Measurements from ENCODE around the gene SMG5. TPM values are rescaled to one million over a fixed set of nuclear protein-coding genes. Genes with fewer than 3 reads are reported as not detected.
A peak's percentile ranks its signal among the peaks of the same experiment; 100 is the strongest.
"Not testable (repeated sequence)": the region's sequence is repeated elsewhere in the genome, so short reads cannot be mapped to it uniquely, and the experiment has no call there.

The SMG5 gene
- total RNA-seq, 1 donor, result 38.8 TPM

DNA sequence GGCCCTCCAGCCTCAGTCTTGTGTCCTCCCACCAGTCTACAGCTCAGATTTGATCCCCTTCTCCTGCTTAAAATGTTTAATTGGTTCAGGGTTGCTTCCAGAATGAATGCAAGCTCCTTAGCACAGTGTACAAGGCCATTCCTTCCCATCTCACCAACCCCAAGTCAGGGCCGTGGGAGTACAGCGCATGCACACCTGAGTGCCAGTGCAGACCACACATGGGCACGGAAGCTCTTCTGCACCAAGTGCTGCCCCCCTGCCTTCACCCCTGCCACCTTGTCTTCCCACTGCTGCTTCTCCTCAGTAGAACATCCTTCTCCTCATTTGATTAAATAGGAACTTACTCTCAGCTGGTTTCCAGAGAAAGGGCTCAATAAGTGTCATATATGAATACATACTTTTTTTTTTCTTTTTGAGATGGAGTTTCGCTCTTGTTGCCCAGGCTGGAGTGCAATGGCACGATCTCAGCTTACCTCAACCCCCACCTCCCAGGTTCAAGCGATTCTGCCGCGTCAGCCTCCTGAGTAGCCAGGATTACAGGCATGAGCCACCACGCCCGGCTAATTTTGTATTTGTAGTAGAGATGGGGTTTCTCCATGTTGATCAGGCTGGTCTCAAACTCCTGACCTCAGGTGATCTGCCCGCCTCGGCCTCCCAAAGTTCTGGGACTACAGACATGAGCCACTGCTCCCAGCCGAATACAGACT lies 60.5 kb downstream of the SMG5 start:
- no peaks in the 10 kb centered on the region for H3K27me3 ChIP-seq (ENCODE audit: insufficient read depth, low read length)
- H3K9me3 ChIP-seq (ENCODE audit: low read depth, low read length), result no peaks in the 10 kb centered on the region

DNA sequence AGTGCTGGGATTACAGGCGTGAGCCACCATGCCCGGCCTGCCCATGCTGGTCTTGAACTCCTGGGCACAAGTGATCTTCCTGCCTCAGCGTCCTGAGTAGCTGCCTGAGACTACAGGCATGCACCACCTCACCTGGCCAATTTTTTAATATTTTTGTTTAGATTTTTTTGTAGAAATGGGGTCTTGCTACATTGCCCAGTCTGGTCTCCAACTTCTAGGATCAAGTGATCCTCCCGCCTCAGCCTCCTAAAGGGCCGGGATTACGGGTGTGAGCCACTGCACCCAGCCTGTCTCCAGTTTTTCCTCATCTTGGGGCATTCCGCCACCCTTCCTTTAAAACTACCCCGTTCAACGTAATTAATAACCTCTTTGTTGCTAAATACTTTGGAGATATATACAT lies 62.4 kb downstream of the SMG5 start:
- H3K4me1 ChIP-seq (ENCODE audit: insufficient read depth, low read length), result peaks cover 32% of the 10 kb centered on the region
- H3K27me3 ChIP-seq (ENCODE audit: insufficient read depth, low read length), result no peaks in the 10 kb centered on the region
- no peak overlapping the region for H3K4me3 ChIP-seq (ENCODE audit: low read length)
- H3K9me3 ChIP-seq (ENCODE audit: low read depth, low read length), result no peaks in the 10 kb centered on the region

More for the DNA sequence above, 60.5 kb downstream of the SMG5 start:
- H3K4me1 ChIP-seq (ENCODE audit: insufficient read depth, low read length), result peaks cover 32% of the 10 kb centered on the region
- no peak overlapping the region for H3K4me3 ChIP-seq (ENCODE audit: low read length)

DNA sequence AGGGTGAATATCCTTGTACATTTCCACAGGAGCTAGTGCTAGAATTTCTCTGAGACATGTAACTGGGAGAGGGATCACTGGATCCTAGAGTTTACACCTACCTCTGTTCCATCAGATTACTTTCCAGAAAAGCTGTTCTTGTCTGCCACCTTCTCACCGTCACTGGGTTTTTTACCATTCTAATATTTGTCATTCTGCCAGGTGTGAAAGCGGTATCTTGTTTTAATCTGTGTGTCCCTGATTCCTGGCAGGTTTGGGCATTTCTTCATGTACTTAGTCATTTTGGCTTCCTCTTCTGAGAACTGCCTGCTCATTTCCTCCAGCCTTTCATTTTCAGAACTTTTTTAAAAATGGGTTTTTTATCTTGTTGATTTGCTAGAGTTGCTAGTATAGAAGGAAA lies 64.8 kb downstream of the SMG5 start:
- Histone ChIP-seq H3K4me1 (ENCODE audit: insufficient read depth, low read length) (peaks cover 42% of the 10 kb centered on the region), H3K9me3 (ENCODE audit: low read depth, low read length) (no peaks in the 10 kb centered on the region), H3K4me3 (ENCODE audit: low read length) (peak overlapping the region; percentile 7), H3K27me3 (ENCODE audit: insufficient read depth, low read length) (no peaks in the 10 kb centered on the region)

DNA sequence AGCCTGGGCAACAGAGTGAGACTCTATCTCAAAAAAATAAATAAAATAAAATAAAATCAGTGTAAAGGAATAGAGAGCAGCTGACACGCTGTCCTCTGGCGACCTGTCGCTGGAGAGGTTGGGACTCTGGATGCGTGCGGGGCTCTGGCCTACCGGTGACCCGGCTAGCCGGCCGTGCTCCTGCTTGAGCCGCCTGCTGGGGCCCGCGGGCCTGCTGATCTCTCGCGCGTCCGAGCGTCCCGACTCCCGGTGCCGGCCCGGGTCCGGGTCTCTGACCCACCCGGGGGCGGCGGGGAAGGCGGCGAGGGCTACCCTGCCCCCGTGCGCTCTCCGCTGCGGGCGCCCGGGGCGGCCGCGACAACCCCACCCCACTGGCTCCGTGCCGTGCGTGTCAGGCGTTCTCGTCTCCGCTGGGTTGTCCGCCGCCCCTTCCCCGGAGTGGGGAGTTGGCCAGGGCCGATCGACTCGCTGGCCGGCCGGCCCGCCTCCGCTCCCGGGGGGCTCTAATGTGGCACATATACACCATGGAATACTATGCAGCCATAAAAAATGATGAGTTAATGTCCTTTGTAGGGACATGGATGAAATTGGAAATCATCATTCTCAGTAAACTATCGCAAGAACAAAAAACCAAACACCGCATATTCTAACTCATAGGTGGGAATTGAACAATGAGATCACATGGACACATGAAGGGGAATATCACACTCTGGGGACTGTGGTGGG lies 66.1 kb downstream of the SMG5 start:
- H3K4me1 ChIP-seq (ENCODE audit: insufficient read depth, low read length), result peaks cover 51% of the 10 kb centered on the region
- H3K9me3 ChIP-seq (ENCODE audit: low read depth, low read length), result not testable (repeated sequence)

DNA sequence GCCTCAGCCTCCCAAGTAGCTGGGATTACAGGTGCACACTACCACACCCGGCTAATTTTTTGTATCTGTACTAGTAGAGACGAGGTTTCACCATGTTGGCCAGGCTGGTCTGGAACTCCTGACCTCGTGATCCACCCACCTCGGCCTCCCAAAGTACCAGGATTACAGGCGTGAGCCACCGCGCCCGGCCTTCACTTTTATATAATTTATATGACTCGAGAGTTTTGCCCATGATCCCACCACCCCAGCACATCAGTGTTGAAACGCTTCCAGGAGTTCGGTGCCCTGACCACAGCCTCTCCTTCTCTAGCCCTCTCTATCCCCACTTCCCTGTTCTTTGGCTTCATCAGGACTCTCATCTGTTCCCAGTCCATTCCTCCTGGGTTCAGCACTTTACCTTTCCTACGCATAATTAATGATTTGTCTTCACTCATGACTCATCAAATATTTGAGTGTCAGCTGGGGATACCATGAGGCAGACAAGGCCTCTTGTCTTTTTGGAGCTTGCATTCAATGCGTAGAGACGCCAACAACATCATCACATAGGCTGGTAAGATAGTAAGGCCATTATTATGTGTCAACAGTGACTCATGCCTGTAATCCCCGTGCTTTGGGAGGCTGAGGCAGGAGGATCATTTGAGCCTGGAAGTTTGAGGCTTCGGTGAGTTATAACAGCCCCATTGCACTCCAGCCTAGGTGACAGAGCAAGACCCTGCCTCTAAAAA lies 68.4 kb downstream of the SMG5 start:
- no peaks in the 10 kb centered on the region for H3K9me3 ChIP-seq (ENCODE audit: low read depth, low read length)
- H3K4me1 ChIP-seq (ENCODE audit: insufficient read depth, low read length), result peaks cover 47% of the 10 kb centered on the region
- no peaks in the 10 kb centered on the region for H3K27me3 ChIP-seq (ENCODE audit: insufficient read depth, low read length)
- peak overlapping the region; percentile 79 for H3K4me3 ChIP-seq (ENCODE audit: low read length)

More for the DNA sequence above, 66.1 kb downstream of the SMG5 start:
- H3K4me3 ChIP-seq (ENCODE audit: low read length); H3K27me3 ChIP-seq (ENCODE audit: insufficient read depth, low read length): not testable (repeated sequence)

DNA sequence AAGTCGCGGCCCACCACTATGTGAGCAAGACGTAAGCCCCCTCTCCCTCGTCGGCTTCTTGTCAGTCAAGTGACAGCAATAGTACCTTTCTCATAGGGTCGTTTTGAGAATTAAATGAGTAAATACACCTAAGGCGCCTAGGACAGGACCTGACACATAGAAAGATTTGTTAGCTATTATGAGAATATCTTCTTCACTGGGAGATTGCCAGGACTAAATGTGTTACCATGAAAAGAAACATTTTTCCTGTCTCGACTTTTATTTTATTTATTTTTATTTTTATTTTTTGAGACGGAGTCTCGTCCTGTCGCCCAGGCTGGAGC lies 69.0 kb downstream of the SMG5 start:
- Histone ChIP-seq H3K4me1 (ENCODE audit: insufficient read depth, low read length) (peaks cover 41% of the 10 kb centered on the region), H3K4me3 (ENCODE audit: low read length) (peak overlapping the region; percentile 79), H3K9me3 (ENCODE audit: low read depth, low read length) (no peaks in the 10 kb centered on the region), H3K27me3 (ENCODE audit: insufficient read depth, low read length) (no peaks in the 10 kb centered on the region)

DNA sequence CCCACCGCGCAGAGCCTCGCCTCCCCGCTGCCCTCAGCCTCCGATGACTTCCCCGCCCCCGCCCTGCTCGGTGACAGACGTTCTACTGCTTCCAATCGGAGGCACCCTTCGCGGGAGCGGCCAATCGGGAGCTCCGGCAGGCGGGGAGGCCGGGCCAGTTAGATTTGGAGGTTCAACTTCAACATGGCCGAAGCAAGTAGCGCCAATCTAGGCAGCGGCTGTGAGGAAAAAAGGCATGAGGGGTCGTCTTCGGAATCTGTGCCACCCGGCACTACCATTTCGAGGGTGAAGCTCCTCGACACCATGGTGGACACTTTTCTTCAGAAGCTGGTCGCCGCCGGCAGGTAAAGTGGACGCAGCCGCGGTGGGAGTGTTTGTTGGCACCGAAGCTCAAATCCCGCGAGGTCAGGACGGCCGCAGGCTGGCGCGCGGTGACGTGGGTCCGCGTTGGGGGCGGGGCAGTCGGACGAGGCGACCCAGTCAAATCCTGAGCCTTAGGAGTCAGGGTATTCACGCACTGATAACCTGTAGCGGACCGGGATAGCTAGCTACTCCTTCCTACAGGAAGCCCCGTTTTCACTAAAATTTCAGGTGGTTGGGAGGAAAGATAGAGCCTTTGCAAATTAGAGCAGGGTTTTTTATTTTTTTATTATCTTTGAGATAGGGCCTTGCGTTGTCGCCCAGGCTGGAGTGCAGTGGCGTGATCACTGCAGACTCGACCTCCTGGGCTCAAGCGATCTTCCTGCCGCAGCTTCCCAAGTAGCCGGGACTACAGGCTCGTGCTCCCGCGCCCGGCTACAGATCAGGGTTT lies 69.6 kb downstream of the SMG5 start, which contains the start of gene PMF1:
Gene PMF1 (plus strand): TSS at position 175 of the 811 bp plus-strand sequence. CDS start 9 bp downstream, at position 184.
- H3K4me3 ChIP-seq (ENCODE audit: low read length), result peak within 1 kb of the TSS; percentile 79
- H3K4me1 ChIP-seq (ENCODE audit: insufficient read depth, low read length), result peaks cover 35% of the 10 kb centered on the region
- H3K9me3 ChIP-seq (ENCODE audit: low read depth, low read length), result no peaks in the 10 kb centered on the region
- no peaks in the 10 kb centered on the region for H3K27me3 ChIP-seq (ENCODE audit: insufficient read depth, low read length)

DNA sequence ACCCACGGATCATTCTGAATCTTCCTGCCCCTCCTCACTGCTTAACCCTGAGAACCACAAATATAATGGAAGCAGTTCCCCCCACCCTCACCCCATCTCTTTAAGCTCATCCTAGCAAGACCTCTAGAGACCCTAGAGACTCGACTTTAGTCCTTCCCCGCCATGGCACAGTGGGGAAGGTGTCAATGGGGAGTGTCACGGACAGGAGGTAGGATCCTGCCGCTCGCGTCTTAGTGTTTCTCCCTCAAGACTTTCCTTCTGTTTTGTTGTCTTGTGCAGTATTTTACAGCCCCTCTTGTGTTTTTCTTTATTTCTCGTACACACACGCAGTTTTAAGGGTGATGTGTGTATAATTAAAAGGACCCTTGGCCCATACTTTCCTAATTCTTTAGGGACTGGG lies 70.5 kb downstream of the SMG5 start:
- Histone ChIP-seq H3K4me1 (ENCODE audit: insufficient read depth, low read length) (peaks cover 26% of the 10 kb centered on the region), H3K4me3 (ENCODE audit: low read length) (no peak overlapping the region), H3K9me3 (ENCODE audit: low read depth, low read length) (no peaks in the 10 kb centered on the region), H3K27me3 (ENCODE audit: insufficient read depth, low read length) (no peaks in the 10 kb centered on the region)

DNA sequence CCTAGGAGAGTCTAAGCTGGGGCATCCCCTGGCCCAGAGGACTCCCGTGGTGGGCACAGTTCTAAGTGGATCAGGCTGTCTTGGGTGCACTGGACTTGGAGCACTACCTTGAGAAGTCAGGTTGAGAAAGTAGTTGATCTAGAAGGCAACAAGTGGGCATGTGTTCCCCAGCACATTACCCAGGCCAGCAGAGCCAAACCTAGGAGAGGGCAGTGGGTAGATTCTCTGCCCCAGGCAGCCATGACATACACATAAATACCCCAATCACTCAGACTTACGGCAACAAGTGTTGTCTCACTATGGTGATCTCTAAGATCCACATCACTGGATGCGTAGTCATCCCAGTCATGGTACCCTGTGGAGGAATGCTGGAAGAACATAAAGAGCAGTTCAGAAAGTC lies 71.4 kb downstream of the SMG5 start:
- H3K9me3 ChIP-seq (ENCODE audit: low read depth, low read length), result no peaks in the 10 kb centered on the region
- H3K4me1 ChIP-seq (ENCODE audit: insufficient read depth, low read length), result peaks cover 25% of the 10 kb centered on the region
- H3K27me3 ChIP-seq (ENCODE audit: insufficient read depth, low read length), result no peaks in the 10 kb centered on the region
- no peak overlapping the region for H3K4me3 ChIP-seq (ENCODE audit: low read length)

DNA sequence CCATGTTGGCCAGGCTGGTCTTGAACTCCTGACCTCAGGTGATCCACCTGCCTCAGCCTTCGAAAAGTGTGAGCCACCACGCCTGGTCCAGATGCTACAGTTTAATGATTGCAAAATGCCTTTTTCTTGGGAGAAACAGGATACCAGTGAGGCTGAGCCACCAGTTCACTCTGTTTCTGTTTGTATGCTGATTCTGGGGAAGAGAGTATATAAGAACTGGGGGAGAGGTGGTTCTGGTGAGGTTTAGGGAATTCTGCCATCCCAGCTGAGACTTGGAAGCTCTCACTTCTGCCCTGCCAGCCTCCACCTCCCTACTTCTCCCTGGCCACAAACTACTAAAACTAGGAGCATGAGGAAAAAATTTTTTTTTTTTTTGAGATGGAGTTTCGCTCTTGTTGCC lies 77.9 kb downstream of the SMG5 start:
- Histone ChIP-seq H3K9me3 (ENCODE audit: low read depth, low read length) (no peaks in the 10 kb centered on the region), H3K4me1 (ENCODE audit: insufficient read depth, low read length) (peaks cover 28% of the 10 kb centered on the region), H3K27me3 (ENCODE audit: insufficient read depth, low read length) (no peaks in the 10 kb centered on the region), H3K4me3 (ENCODE audit: low read length) (no peak overlapping the region)

DNA sequence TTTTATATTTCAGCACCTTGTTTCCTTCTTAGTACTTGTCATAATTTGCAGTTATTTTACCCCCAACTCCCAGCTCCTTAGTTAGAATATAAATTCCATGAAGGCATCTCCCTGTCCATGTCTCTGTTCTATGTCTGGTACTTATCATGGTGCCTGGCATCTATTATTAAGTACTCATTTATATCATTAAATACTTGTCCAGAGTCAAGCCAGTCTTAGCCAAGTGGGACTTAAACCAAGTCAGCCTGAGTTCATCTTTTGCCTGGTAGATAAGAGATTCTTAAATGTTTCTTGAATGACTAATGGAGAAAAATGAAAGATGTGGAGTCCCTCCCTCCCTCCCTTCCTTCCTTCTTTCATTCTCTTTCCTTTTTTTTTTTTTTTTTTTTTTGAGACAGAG lies 79.3 kb downstream of the SMG5 start:
- Histone ChIP-seq H3K27me3 (ENCODE audit: insufficient read depth, low read length) (no peaks in the 10 kb centered on the region), H3K4me1 (ENCODE audit: insufficient read depth, low read length) (peaks cover 37% of the 10 kb centered on the region), H3K4me3 (ENCODE audit: low read length) (no peak overlapping the region), H3K9me3 (ENCODE audit: low read depth, low read length) (no peaks in the 10 kb centered on the region)

DNA sequence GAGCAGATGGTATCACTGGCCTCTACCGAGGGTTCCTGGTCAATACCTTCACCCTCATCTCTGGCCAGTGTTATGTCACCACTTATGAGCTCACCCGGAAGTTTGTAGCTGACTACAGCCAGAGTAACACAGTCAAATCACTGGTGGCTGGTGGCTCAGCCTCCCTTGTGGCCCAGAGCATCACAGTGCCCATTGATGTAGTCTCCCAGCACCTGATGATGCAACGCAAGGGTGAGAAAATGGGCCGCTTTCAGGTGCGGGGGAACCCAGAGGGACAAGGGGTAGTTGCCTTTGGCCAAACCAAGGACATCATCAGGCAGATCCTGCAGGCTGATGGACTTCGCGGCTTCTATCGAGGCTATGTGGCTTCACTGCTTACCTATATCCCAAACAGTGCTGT lies 82.6 kb downstream of the SMG5 start:
- Histone ChIP-seq H3K4me3 (ENCODE audit: low read length) (no peak overlapping the region), H3K27me3 (ENCODE audit: insufficient read depth, low read length) (no peaks in the 10 kb centered on the region), H3K9me3 (ENCODE audit: low read depth, low read length) (no peaks in the 10 kb centered on the region), H3K4me1 (ENCODE audit: insufficient read depth, low read length) (peaks cover 56% of the 10 kb centered on the region)

Data from mononuclear cell (primary cell).